HUDEP-2 (cell line): ENCODE measurements around the gene PARVA.

Experiments
- DNase-seq, 76 experiments: peaks; one replicate each; lab custom pipeline; 2025; ENCODE audit not compliant: unreplicated experiment in 76 of 76; lab: John Stamatoyannopoulos, UW

Gene PARVA

GRCh38 chr11:12403122-12403996 lies 26.0 kb downstream of the PARVA start:
- DNase-seq: no peak

- no peak for DNase-seq
These were observed 26.6 kb downstream of the PARVA start for GRCh38 chr11:12403997-12404350.

GRCh38 chr11:12404436-12404835 lies 27.1 kb downstream of the PARVA start:
- no peak for DNase-seq

- DNase-seq: no peak
These were observed 30.9 kb downstream of the PARVA start for GRCh38 chr11:12408156-12408770.

- DNase-seq: no peak
These were observed 32.2 kb downstream of the PARVA start for GRCh38 chr11:12409621-12410005.

GRCh38 chr11:12410006-12410728 lies 32.8 kb downstream of the PARVA start:
- DNase-seq: peak in 4 of 76 experiments; percentile 2 to 11 (median 6)

- no peak for DNase-seq
These were observed 34.0 kb downstream of the PARVA start for GRCh38 chr11:12411393-12411792.

- DNase-seq: peak in 51 of 76 experiments; percentile 5 to 75 (median 36)
These were observed 34.7 kb downstream of the PARVA start for GRCh38 chr11:12411806-12412727.

GRCh38 chr11:12413141-12414052 lies 36.0 kb downstream of the PARVA start:
- DNase-seq: no peak

GRCh38 chr11:12414611-12415010 lies 37.2 kb downstream of the PARVA start:
- no peak for DNase-seq

- no peak for DNase-seq
These were observed 38.1 kb downstream of the PARVA start for GRCh38 chr11:12415342-12415966.

GRCh38 chr11:12416552-12416951 lies 39.2 kb downstream of the PARVA start:
- DNase-seq: no peak

- DNase-seq: peak in 9 of 76 experiments; percentile 6 to 28 (median 23)
These were observed 40.6 kb downstream of the PARVA start for GRCh38 chr11:12417691-12418611.

GRCh38 chr11:12420040-12420439 lies 42.7 kb downstream of the PARVA start:
- DNase-seq: no peak

- no peak for DNase-seq
These were observed 43.3 kb downstream of the PARVA start for GRCh38 chr11:12420706-12421105.

- no peak for DNase-seq
These were observed 44.0 kb downstream of the PARVA start for GRCh38 chr11:12421386-12421785.

GRCh38 chr11:12426176-12426575 lies 48.8 kb downstream of the PARVA start:
- DNase-seq: no peak

GRCh38 chr11:12429155-12429554 lies 51.8 kb downstream of the PARVA start:
- DNase-seq: no peak
